ENCODE measurements around the gene AP4B1.

The AP4B1 gene

GRCh38 chr1:113929750-113930498 is 25.3 kb upstream of the AP4B1 start:
- no peak for DNase-seq

DNA sequence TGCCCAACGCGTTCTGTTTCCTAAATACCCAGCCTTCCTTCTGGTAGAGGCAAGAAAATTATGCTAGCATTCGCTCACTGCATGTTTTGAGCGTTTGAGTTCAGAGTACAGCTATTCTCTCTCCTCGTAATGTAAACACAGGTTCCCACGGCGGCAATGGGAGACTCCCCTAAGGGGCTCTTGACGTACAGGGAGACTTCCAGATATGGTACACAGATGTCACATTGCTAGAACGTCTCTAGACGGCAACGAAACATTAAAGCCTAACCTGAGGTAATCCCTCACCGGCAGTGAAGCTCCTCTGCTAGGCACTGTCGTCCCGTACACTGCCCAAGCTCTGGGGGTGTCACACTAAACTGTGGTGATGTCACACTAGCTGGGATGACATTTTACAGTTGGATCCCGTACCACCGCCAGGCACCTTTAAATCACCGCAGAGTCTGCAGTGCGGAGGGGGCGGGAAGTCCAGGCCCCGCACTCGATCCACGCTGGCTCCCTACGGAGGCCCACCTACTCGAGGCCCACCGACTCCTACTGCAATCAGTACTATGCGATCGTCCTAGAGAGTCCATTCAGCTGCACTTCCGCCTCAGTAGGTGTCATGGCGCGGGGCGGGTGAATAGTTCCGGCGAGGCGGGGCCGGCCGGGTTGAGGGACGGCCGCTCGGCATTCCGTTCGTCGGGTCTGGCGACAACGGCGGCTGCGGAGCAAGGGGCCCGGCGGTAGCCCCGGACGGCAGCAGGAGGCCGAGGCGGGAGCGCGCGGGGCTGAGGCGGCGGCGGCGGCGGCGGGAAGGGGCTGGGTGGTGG is 24.5 kb upstream of the AP4B1 start, which contains the start of gene HIPK1:
Gene HIPK1 (plus strand): TSS at position 384 of the 809 bp plus-strand sequence.
- DNase-seq, result peak; percentile 76

DNA sequence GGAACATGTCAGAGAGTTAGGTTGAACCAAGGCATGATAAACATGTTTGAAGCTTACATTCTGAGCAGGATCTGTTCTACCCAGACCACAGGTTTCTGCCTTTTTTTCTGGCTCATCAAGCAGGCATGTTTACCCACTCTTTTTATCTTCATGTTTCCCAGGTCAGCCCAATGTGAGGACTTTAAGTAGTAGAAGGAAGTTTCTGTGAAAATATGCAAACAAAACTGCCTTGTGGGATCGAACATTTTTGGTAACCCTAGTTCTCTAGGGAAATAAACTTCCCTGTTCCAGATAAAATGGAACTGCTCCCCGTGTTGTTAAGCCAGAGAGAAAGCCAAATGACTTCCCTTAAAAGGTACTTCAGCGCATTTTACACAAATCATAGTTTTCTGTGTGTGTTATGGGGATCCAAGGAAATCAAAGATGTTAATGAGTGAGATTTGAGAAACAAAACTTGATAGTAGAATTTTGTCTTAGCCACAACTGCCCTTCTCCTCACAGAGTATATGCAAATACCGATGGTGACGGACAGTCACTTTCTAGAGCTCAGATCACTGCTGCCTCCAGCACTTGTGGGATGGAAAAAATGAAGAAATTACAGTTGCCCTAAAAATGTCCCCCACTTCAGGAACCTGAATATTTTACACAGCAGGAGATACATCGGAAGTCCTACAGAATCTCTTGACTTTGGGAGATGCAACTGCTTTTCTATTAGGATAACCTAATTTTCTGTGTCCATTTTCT is 23.8 kb upstream of the AP4B1 start:
- DNase-seq, result no peak

DNA sequence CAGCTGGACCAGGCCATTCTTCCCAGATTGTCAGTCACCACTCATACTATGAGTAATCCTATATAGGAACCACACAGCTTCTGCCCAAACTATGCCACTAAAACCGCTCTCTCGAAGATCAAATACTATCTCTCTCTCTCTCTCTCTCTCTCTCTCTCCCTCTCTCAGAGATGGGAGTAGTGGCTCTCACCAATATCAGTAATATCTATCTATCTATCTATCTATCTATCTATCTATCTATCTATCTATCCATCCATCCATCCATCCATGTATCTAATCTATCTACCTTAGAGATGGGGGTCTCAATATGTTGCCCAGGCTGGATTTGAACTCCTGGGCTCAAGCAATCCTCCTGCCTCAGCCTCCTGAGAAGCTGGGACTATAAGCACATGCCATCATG is 19.9 kb upstream of the AP4B1 start:
- DNase-seq, result no peak

DNA sequence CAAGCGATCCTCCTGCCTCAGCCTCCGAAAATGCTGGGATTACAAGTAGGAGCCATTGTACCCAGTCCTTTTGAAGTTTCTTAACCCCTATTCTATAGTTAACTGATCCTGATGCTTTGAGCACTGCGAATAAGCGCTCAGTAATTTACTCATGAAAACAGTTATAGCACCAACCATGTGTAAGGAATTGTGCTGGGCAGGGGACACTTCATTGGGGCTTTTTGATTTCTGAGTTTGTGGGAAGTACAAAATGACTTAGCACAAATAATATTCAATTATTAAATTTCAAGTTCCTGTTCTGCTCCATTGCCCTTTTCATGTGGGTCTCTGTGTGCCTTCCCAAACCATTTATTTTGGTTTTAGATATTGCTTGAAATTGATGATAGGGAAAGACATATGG is 18.4 kb upstream of the AP4B1 start:
- DNase-seq, result no peak

GRCh38 chr1:113918243-113918642 is 13.6 kb upstream of the AP4B1 start:
- DNase-seq, result no peak

DNA sequence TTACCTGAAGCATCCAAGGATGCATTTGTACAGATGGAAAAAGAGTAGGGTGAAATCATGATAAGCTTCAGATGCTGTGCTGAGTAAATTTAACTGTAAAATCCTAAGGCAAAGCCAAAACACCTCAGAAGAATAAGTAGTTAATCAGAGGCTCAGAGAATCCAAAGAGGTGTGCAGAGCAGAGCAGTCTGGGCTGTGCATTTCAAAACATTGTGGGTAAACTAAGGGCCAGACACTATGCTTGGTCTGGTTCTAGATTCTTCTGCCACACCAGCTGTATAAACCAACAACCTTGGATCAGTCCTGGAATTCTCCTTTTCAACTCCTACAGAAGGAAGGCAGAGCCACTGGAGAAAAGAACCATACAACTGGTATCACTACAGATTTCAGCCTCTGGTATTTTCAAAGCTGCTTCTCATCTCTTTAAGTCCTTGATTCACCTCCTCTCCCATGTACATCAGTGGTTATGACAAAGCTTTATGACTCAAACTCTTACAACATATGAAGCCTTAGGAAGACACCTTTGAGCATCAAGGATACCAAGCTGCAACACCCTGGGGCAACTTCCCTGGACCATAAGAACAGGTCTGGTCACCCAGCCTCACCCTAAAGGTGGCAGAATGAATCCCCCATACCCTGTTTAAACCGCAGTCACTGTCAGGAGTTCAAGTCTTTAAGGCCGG is 12.9 kb upstream of the AP4B1 start:
- no peak for DNase-seq

GRCh38 chr1:113916974-113917373 is 12.4 kb upstream of the AP4B1 start:
- no peak for DNase-seq

DNA sequence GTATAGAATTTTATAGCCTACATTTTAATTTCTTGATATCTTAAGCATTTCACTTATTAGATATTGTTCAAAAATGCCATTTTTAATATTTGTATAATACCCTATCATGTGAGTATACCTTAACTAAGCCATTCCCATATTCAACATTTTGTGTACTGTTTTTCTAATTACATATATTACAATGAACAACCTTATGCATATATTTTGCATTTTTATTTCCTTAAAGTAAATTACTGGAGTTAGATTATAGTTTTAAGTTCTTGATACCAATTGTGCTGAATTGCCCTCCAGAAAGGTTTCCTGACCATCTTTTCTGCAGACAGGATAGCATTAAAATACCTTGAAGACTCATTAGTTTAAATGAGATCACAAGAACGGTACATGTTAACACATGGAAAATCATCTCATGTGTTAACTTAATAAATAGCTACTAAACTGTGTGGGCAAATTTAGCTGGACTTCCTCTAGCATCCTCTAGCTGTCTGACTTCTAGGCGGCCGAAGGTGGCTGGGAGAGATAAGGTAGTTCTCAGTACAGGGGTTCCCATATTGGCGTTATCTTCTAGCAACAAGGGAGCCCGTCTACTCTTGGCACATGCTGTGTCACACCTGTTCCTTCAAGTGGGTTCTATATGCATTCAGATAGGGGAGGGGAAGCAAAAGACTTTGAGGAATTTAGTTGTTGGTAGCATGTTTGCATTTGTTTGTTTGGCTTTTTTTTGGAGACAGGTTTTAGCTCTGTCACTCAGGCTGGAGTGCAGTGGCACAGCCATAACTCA is 9.5 kb upstream of the AP4B1 start:
- no peak for DNase-seq

DNA sequence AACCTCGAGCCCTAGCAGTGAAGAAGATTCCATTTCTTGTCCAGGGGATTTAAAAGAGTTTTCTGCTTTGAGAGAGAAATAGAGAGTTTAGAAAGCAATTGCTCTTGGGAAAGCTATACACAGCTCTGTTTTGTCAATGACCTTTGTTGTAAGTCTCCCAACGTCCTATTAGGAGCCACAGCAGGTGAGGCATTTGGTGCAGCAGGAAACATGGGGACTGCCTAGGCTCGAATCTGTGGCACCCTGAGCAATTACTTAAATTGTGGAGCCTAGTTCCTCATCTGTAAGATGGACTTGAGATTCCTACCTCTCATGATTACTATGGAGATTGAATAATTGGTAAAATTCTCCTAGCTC is 8.7 kb upstream of the AP4B1 start:
- no peak for DNase-seq

DNA sequence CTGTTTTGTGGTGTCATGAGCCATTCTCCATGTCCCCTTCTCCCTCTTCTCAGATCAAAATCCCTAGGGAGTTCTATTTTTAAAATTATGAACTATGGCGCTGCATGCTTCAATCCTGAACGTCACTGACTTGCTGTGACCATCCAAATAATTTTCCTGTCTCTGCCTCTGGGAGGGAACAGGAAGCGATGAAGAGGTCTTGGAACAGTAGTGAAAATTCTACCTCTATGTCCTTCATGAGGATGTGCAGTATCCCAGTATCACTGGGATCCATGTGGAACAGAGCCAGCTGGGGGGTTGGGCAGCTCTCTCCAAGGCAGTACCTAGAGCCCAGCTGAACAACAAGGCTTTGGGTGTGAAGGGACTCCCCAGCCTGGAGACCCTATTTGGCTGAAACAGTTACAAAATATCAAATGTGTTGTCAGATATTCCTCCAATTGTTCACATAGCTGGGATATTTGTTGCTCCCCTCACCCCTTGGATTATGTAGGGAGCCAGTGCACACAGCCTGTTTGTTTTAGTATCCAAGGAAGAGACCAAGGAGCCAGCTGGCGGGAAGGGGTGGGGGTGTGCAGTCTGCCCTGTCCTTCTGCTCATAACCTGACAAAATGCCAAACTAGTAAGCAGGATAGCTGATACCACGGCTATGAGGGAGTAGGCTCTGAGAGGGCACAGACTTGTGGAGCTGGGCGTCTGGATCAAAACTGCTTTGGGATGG is 8.2 kb upstream of the AP4B1 start:
- DNase-seq, result peak; percentile 96

DNA sequence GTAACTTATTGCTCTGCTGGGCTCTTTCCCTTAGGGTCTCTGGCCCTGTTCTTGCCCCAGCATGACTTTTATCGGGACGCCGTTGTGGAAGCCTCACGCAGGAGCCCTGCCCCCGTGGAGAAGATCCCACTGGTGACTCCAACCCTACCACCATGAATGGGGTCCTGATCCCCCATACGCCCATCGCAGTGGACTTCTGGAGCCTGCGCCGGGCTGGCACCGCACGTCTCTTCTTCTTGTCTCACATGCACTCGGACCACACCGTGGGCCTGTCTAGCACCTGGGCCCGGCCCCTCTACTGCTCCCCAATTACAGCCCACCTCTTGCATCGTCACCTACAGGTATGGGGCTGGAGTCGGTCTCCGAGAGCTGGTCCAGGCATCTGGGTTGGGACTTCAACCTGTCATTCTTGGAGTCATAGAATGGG is 849 bp upstream of the AP4B1 start:
- no peak for DNase-seq

- no peak for DNase-seq
These were observed 316 bp downstream of the AP4B1 start for GRCh38 chr1:113904293-113904673.

- DNase-seq, result no peak
These were observed 902 bp downstream of the AP4B1 start for GRCh38 chr1:113903501-113904292.

DNA sequence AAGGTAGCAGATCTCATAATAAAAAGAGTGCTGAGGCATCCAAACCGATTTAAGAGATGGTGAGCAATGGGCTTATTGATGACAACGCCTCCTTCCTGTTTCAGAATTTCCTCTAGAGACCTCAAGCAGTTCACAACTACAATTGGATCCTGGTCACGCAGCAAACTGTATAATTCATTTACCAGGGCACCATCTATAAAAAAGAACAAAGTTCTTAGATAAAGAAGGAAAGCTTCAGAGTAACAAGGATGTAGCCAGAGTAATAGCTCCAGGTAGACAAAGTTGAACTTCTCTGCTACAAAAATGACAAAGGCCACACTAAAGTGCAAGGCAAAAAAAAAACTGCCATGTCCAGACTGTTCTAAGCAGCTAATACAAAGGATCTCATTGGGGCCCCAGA is 3.4 kb downstream of the AP4B1 start:
- DNase-seq, result no peak

DNA sequence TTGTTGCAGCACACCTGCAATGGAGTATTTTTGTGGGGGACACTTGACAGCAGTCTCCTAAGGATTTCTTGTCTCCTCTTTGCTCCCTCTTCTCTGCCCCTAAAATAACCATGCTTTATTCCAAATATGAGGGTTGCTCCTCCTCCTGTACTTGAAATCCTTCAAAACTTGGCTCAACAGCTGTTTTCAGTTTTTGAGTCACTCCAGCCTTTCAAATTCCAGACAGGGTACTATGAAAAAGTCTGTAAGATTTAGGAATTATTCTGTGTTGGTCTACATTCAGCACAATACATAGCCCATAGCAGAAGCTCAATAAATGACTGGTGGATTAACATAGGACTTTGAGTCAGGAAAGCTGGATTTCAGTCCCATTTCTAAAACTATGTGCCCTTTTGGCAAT is 5.5 kb downstream of the AP4B1 start:
- DNase-seq, result no peak

- DNase-seq, result no peak
These were observed 6.3 kb downstream of the AP4B1 start for GRCh38 chr1:113898241-113898814.

DNA sequence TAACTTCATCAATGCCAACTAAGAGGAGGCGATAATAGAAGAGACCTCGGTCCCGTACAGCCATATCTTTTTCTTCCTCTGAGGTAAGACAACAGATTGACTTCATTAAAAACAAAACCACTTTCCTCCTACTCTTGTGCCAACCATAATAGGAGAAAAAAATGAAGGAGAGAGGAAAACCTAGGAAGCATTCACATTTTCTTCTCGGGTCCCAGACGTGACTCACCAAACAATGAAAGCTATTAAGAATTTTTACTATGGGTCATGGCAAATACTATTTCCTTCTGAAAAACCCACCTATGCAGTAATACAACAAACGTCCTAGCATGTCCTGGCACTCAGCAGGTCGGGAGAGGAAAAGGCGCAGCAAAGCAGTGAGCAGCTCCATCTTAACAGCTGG is 8.6 kb downstream of the AP4B1 start:
- no peak for DNase-seq

- no peak for DNase-seq
These were observed 9.5 kb downstream of the AP4B1 start for GRCh38 chr1:113895098-113895497.

- no peak for DNase-seq
These were observed 11.3 kb downstream of the AP4B1 start for GRCh38 chr1:113893267-113893666.

All from NCI-H446 treated with DMSO at 0.1 percent for 48 hours (cell line).